Keratinocyte (primary cell): ENCODE measurements around the gene MYO19. TPM values are rescaled to one million over a fixed set of nuclear protein-coding genes. Genes with fewer than 3 reads are reported as not detected.
"Not testable (repeated sequence)": the region's sequence is repeated elsewhere in the genome, so short reads cannot be mapped to it uniquely, and the experiment has no call there.

Experiments
- DNase-seq: peaks from one replicate; pipeline ENCODE4 v3.0.0-alpha.2; 2011; ENCODE audit warnings: low read depth, missing footprints, low spot score
- FAIRE-seq: peaks from 2 replicates; lab custom pipeline; 2011; peaks lifted over from hg19 to GRCh38; lab: Jason Lieb, UNC
- H2AFZ ChIP-seq: 2 replicates; pipeline ENCODE4 v1.6.0; 2012; ENCODE audit warnings: low read length, control low read depth, inconsistent platforms; ENCODE audit not compliant: control insufficient read depth
- H3K27ac ChIP-seq: 2 replicates; pipeline ENCODE4 v1.5.1; 2011; ENCODE audit warnings: low read length; ENCODE audit not compliant: control insufficient read depth, insufficient read depth
- H3K27me3 ChIP-seq: 3 replicates; pipeline ENCODE4 v1.6.0; 2011; ENCODE audit warnings: low read length; ENCODE audit not compliant: control insufficient read depth, insufficient read depth; ENCODE audit errors: extremely low read depth
- H3K36me3 ChIP-seq, 2 experiments: 2 replicates in 1 of 2; 3 replicates in 1 of 2; pipeline ENCODE4 v1.5.1; 2011; ENCODE audit warnings: low read length in 2 of 2, mild to moderate bottlenecking in 1 of 2; ENCODE audit not compliant: control insufficient read depth in 2 of 2, insufficient read depth in 2 of 2; ENCODE audit errors: extremely low read depth in 1 of 2
- H3K4me1 ChIP-seq: 3 replicates; pipeline ENCODE4 v1.5.1; 2011; ENCODE audit warnings: low read length; ENCODE audit not compliant: control insufficient read depth, insufficient read depth; ENCODE audit errors: extremely low read depth
- H3K4me2 ChIP-seq: 3 replicates; pipeline ENCODE4 v1.6.0; 2011; ENCODE audit warnings: low read depth, low read length; ENCODE audit not compliant: control insufficient read depth, insufficient read depth; ENCODE audit errors: extremely low read depth
- H3K4me3 ChIP-seq, 3 experiments: fragments of 200-600 bp in 1 of 3; sonication (generic) in 1 of 3; 2 replicates in 2 of 3; 3 replicates in 1 of 3; pipeline ENCODE4 v1.5.1; 2011 to 2016; ENCODE audit warnings: low read length in 3 of 3, mild to moderate bottlenecking in 3 of 3, control low read depth in 2 of 3, inconsistent platforms in 1 of 3, low read depth in 1 of 3, mixed read lengths in 1 of 3, mixed run types in 1 of 3, moderate library complexity in 1 of 3; ENCODE audit not compliant: control insufficient read depth in 2 of 3, insufficient read depth in 2 of 3; ENCODE audit errors: extremely low read depth in 1 of 3
- H3K79me2 ChIP-seq: 2 replicates; pipeline ENCODE4 v1.6.0; 2012; ENCODE audit warnings: low read length; ENCODE audit not compliant: control insufficient read depth, insufficient read depth
- H3K9ac ChIP-seq: 3 replicates; pipeline ENCODE4 v1.6.0; 2011; ENCODE audit warnings: low read length; ENCODE audit not compliant: control insufficient read depth, insufficient read depth; ENCODE audit errors: extremely low read depth
- H3K9me1 ChIP-seq: 3 replicates; pipeline ENCODE4 v1.6.0; 2011; ENCODE audit warnings: low read length; ENCODE audit not compliant: control insufficient read depth, insufficient read depth; ENCODE audit errors: extremely low read depth
- H3K9me3 ChIP-seq: 2 replicates; pipeline ENCODE4 v1.5.1; 2012; ENCODE audit warnings: low read depth, low read length; ENCODE audit not compliant: control insufficient read depth
- H4K20me1 ChIP-seq: 3 replicates; pipeline ENCODE4 v1.6.0; 2011; ENCODE audit warnings: low read length; ENCODE audit not compliant: control insufficient read depth, insufficient read depth; ENCODE audit errors: extremely low read depth
- CTCF ChIP-seq, 3 experiments: IDR thresholded peaks in 1 of 3; conservative IDR thresholded peaks in 1 of 3; optimal IDR thresholded peaks in 1 of 3; 2 replicates in 2 of 3; 3 replicates in 1 of 3; pipeline versions ENCODE3 to v1.5.1; 2011; ENCODE audit warnings: low read length in 3 of 3, mild to moderate bottlenecking in 3 of 3, moderate library complexity in 2 of 3, control low read depth in 1 of 3, inconsistent platforms in 1 of 3; ENCODE audit not compliant: insufficient read depth in 2 of 3; ENCODE audit errors: extremely low read depth in 1 of 3
- EZH2 ChIP-seq: IDR thresholded peaks from one replicate; pipeline ENCODE4 v1.6.1; 2012; ENCODE audit warnings: inconsistent platforms, mild to moderate bottlenecking, low read length, moderate library complexity
- dilution Hi-C: fragments of 300-500 bp; cut with MboI; formaldehyde crosslinking; loops from one replicate; pipeline ENCODE4 v1.7.0; 2020; ENCODE audit warnings: low sequenced_read_pairs; ENCODE audit not compliant: extremely low pct_ligation_motif_present
- polyA plus RNA-seq, 5 experiments: library from polyadenylated mRNA; depleted of rRNA in 3 of 5; stranded (reverse) in 3 of 5; stranded (forward) in 1 of 5; unstranded in 1 of 5; fragments of >200 nt; gene quantifications; 1 replicate in 1 of 5; 2 replicates in 3 of 5; 3 replicates in 1 of 5; pipeline versions ENCODE4 v1.2.1 to v1.2.3, GENCODE V29; 2011 to 2012; ENCODE audit warnings: missing spikeins in 2 of 5, low read depth in 1 of 5, low replicate concordance in 1 of 5

Gene MYO19
- polyA plus RNA-seq, 1 donor (not counting 4 experiments of a cell fraction or from before 2014, with no cell fraction given): 47.9 TPM

DNA sequence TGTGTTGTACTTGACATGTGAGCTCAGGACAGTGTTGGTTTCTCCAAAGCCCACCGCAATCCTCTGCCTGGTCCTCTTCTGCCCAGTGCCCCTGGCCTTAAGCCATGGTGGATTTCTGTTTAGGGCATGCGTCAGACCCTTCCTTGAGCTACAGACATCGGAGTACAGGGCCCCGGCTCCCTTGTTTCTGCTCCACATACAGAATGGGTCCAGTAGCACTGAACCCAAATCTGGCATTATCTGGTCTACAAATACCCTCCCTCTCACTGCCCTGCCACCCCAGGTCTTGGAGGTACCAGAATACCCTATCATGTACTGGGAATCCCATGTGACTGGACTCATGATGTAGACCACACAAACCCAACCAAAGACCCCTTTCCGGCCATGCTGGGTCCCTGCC lies 75.6 kb downstream of the MYO19 start:
- DNase-seq (no peak), FAIRE-seq (no peak)
- no peaks in the 10 kb centered on the region for H3K36me3 ChIP-seq
- no peak overlapping the region for H3K4me3 ChIP-seq
- no peaks in the 10 kb centered on the region for H3K4me1 ChIP-seq
- no peak overlapping the region for H3K4me2 ChIP-seq
- H3K9ac ChIP-seq: no peak overlapping the region
- TF ChIP-seq EZH2: no peak
- TF ChIP-seq CTCF (optimal IDR thresholded peaks at IDR 0.05 in 1 of 3, IDR thresholded peaks at IDR 0.05 in 1 of 3, conservative IDR thresholded peaks at IDR 0.05 in 1 of 3; ENCODE audit: extremely low read depth in 1 of 3, insufficient read depth in 2 of 3, low read length in 3 of 3): no peak
- H3K27ac ChIP-seq: no peak overlapping the region
- no peaks in the 10 kb centered on the region for H3K9me1 ChIP-seq
- dilution Hi-C loops: no loop called here
- H3K79me2 ChIP-seq: no peaks in the 10 kb centered on the region
- H4K20me1 ChIP-seq: no peaks in the 10 kb centered on the region
- no peaks in the 10 kb centered on the region for H3K9me3 ChIP-seq
- H2AFZ ChIP-seq: no peak overlapping the region
- H3K27me3 ChIP-seq: peaks cover 5% of the 10 kb centered on the region

DNA sequence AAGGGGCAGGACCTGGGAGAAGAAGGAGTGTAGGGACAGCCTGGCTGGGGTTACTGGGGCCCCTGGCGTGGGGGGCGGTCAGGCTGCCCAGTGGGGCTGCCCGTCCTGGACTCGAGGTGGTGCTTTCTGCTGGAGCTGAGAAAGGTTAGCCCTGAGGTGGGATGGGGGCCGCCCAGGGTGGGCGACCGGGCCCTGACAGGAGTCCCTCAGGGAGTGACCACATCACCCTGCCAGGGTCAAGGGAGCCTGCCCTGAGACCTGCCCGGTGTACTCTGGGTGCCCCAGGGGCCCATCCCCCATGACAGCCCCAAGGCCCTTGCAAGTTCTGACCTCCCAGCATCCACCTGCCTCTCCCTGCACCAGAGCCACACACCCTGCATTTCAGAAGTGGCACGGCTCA lies 77.0 kb downstream of the MYO19 start:
- dilution Hi-C loops, FAIRE-seq: not testable (repeated sequence)

GRCh38 chr17:36452888-36453287 lies 81.8 kb downstream of the MYO19 start:
- FAIRE-seq, H3K79me2 ChIP-seq, H4K20me1 ChIP-seq, H3K36me3 ChIP-seq, H3K27me3 ChIP-seq, H3K4me1 ChIP-seq, H3K27ac ChIP-seq, H2AFZ ChIP-seq, H3K9me3 ChIP-seq, dilution Hi-C loops, H3K4me3 ChIP-seq, DNase-seq, H3K9me1 ChIP-seq, H3K9ac ChIP-seq, H3K4me2 ChIP-seq: not testable (repeated sequence)

More for the DNA sequence above, 77.0 kb downstream of the MYO19 start:
- DNase-seq, H3K9me1 ChIP-seq, H2AFZ ChIP-seq, H3K4me1 ChIP-seq, H3K79me2 ChIP-seq, H3K27ac ChIP-seq, H3K9ac ChIP-seq, H3K27me3 ChIP-seq, H3K36me3 ChIP-seq, H4K20me1 ChIP-seq, H3K9me3 ChIP-seq, H3K4me3 ChIP-seq, H3K4me2 ChIP-seq: not testable (repeated sequence)

GRCh38 chr17:36449997-36450396 lies 84.7 kb downstream of the MYO19 start:
- H3K4me2 ChIP-seq, H2AFZ ChIP-seq, H3K4me1 ChIP-seq, H3K9me3 ChIP-seq, H3K9me1 ChIP-seq, FAIRE-seq, H4K20me1 ChIP-seq, H3K27ac ChIP-seq, dilution Hi-C loops, H3K9ac ChIP-seq, H3K79me2 ChIP-seq, DNase-seq, H3K36me3 ChIP-seq, H3K27me3 ChIP-seq, H3K4me3 ChIP-seq: not testable (repeated sequence)
